Endometrial microvascular endothelial cells (primary cell): ENCODE results near the gene SCRN1. TPM values are rescaled to one million over a fixed set of nuclear protein-coding genes. Genes with fewer than 3 reads are reported as not detected.

Source experiments
- in situ Hi-C: cut with HindIII; loops from 2 replicates; pipeline ENCODE4 v1.10.0; 2017; ENCODE audit warnings: low sequenced_read_pairs, low pct_unique_long_range_greater_than_20kb; ENCODE audit errors: inconsistent ontology term
- total RNA-seq: library from RNA; depleted of rRNA; stranded (reverse); fragments of >200 nt; gene quantifications from one replicate; pipeline ENCODE4 v1.2.3, GENCODE V29; 2015; ENCODE audit errors: inconsistent ontology term

The SCRN1 gene
- total RNA-seq, 1 donor from 2014 or later, result 91.2 TPM

DNA sequence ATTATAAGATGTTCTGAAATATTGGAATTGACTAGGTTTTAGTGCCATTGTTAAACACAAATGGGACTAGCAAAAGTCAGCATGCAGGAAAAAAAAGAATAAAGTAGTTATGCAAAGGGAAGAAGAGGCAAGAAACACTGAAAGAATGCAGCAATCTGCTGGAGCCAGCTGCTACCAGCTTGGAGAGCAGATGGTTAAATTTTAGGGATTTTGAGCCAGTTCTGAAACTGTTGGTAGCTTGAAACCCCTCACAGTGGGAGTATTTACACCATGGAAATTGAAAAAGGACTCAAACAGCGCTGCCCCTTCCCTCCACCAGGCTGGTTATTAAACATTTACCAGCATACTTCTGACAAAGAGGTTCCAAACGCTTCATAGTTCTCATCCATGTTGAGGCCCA, 41.0 kb downstream of the SCRN1 start:
- in situ Hi-C loops, result no loop called here

DNA sequence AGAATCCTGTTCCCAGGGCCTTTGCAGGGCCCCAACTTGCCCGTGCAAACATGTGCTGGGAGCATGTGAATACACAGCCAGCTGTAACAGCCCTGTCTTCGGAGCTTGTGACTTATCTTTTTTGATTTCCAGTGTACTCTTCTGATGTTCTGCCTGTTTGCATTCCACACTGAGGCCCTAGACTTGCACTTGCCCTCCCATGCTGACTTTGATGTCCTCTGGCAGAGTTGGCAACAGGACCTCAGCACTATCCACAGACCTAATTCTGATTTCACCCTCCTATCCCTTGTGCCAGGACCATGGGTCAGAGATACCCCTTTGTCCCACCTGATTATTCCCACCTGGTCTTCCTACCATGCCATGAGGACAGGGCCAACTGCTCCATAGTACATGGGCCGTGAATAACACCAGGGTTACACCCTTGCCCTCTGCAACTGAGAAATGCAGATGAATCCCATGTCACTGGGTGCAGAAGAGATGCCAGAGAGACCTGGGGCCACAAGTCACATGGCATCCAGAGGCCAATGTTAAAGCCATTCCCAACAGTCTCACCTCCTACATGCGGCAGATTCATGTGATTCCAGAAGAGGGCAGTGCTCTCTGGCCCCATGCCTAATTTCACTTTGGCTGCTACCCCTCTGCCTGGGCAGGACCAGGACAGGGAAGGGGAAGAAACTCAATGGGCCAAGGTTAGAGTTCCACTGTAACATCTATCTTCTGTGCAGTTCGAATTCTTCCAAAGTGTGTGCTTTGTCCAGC, 43.0 kb downstream of the SCRN1 start:
- in situ Hi-C loops, result no loop called here

DNA sequence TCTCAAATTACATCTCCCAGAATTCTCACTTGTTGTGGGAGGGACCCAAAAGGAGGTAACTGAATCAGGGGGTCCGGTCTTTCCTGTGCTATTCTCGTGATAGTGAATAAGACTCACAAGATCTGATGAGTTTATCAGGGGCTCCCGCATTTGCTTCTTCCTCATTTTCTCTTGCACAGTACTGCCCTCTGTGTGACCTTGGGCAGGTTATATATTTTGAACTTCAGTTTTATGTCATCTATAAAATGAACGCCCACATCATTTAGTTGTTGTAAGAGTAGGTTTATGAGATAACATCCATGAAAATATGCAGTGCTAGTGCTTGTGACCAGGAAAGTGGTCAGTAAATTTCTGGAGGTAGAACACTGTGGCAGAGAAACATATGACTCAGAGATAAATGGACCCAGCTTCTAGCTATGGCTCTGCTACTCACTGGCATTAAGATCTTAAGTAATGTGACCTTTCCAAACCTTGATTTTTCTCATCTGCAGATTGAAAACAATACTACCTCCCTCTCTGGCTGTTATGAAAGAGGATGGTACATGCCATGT, 44.3 kb downstream of the SCRN1 start:
- in situ Hi-C loops, result no loop called here

DNA sequence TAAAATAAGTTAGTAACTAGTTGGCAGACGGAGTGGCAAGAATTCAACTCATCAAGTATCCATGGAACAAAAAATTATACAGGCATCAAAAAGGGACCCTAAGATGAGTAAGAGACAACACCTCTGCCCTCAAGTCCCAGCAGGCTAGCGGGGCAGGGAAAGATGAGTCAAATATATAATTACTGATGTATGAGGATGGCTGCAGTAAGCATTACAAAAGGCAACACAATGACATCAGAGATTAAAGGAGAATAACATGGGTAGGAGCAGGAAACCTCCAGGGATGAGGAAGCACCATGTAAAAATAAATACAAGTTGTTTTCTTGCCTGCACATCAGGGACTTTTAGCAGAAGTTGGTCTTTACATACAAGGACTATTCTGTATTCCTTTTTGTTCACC, 49.4 kb downstream of the SCRN1 start:
- in situ Hi-C loops, result no loop called here

DNA sequence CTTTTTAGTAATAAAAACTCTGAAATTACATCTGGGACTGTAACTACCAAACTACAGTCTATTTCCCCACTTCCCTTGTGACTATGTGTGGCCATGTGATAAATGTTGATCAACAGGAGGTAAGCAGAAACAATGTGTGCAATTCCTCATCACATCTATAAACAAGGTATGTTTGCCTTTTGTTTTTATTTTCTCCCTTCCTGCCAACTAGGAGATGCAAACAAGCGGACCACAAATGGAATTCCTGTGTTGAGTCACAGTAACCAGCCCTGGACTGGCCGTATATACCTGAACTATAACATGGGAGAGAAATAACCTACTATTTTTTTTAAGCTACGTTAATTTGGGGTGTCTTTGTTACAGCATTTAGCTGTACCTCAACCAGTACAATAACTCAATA, 52.5 kb downstream of the SCRN1 start:
- in situ Hi-C loops, result no loop called here

DNA sequence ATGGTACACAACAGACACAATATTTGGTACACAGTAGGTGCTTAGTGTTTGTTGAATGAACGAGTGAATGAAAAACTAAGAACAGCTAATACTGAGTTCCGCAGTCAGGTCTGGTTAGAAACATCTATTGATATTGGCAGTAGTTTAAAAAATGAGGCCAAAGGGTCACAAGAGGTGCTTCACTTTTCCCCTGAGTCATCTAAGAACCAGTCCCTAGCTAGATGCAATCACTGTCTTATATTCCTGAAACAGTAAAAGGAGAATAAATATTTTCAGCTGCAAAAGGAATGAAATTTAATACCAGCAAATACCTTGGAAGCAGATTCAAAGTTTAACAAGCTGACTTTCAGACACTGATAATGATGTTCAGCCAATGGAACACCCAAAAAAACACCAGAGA, 54.5 kb downstream of the SCRN1 start:
- in situ Hi-C loops, result no loop called here

DNA sequence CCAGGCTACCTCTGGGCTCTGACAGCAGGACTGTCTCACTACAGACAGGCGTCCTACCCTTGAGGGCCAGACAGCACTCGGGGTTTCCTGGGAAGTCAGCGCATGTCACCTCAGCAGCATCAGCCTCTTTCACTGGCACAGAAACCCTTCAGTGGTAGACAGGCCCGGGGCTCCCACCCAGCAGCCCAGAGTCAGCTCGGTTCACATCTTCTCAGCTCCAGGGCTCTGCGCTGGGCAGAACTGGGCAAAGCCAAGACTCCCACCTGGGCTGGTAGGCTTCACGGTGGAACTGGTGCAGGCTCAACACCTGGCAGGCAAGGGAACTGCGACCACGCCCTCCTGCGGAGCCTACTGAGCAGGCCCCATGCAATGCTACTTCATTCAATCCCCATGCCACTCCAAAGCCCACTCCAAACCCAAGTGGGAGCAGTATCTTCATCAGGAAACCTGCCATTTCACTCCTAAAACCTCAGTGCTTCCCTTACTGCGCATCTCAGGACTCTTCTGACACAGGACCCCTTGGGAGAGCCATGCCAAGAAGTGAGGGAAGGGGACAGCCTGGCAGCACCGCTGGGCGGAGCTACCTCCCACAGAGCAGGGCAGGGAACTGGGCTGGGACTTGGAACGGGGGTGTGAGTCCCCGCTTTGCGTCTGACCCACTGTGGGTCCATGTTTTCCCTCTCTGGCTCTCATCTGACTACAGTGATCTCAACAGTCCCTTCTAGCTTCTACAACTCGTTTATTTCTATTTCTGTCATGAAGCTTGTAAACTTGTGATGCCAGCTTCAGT, 60.4 kb downstream of the SCRN1 start:
- in situ Hi-C loops, result no loop called here

DNA sequence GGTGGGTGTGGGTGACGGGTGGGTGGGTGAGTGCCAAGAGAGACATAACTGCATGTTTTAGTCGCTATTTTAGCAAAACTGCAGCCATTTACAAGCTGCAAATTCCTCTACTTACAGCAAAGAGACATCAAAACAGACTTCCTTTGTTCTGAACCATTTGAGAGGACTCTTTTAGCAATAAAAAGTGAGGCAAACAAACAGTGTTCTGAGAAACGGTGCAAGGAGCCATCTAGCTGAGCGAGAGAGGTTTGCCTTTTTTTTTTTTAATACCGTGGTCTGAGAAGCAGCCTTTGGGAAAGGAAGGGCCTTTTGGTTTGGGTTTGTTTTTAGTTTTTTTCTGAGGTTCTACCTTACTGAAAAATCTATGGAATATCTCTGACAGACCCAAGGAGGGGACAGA, 62.9 kb downstream of the SCRN1 start:
- in situ Hi-C loops, result no loop called here

DNA sequence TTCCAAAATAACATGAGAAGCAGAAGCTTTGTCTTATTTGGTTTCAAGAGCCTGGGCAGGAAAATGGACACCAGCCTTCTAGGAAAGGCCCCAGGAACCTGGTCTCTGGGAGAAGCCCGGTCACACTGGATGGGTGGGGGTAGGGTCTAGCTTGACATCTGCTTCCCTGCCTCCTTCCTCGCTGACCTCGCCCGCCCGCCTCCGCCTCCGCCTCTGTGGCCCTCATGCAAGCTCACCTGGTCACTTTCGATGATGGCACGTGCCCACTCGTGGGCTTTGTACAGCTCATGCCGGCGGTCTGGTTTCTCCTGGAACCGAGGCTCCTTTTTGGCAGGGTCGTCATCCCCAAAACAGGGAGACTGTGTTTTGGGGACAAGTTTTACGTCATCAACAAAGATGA, 63.4 kb downstream of the SCRN1 start:
- in situ Hi-C loops, result no loop called here

DNA sequence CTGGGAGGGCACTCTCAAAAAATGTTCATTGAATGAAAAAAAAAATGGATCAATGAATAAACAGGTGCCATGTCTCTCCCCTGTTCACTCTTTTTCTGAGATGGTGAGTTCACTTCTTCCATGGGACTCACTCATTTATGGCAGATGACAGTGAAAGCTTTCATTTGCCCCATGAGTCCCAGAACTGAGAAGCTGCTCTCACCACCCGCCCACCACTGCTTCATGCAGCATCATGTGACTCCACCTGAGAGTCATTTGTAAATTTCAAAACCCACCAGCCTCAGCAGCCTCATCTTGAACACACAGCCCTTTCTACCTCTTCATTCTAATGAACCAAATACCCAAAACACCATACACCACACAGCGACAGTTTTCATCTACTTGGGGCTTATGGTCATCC, 64.9 kb downstream of the SCRN1 start:
- in situ Hi-C loops, result no loop called here

DNA sequence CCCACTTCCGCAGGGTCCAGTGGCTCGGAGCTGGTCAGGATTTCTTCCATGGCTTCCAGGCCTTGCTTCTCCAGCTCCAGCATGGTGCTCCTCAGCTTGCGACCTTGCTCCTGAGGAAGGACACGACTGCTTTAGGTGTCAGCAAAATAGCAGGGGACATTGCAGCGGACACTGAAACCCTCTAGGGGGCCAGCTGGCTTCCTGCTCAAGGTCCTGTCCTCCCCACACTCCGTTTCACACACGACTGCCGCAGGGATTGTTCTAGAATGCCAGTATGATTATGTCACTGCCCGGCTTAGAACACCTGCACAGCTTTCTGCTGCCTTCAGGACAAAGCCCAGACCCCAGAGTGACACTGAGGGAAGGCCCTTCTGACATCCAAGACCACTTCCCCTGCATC, 65.6 kb downstream of the SCRN1 start:
- in situ Hi-C loops, result no loop called here

DNA sequence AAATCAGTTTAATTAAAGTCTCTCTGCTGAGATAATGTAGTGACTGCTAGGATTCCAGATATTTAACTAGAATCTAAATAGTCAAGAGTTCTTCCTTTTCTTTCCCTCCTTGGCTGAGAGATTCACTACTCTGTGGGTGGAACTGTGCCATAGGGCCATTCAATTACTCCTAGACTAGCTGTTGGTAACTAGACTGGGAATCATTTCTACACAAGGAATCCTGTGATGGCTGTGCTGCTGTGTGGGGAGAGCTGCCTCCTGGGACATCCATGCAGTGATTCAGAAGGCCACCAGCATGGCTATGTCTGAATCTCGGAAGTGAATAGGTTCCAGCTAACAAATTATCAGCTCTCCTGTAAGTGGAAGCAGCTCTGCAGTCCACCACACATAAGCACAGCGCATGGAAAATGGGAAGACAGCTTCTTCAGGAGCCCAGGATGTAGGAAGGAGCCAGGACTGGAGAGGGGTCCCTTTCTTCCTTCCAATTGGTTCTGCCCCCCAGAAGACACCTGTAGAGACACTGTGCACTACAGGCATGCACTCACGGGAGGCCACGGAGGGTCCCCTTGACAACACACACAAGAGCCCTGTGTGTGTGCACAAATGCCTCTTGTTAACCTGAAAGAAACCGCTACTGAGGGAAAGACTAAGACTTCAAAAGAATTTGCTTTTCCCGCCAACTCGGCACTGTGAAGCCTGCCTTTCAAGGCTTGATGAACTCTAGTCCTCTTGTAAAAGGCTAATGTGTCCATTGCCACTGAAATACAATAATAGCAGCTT, 66.5 kb downstream of the SCRN1 start:
- in situ Hi-C loops, result no loop called here

DNA sequence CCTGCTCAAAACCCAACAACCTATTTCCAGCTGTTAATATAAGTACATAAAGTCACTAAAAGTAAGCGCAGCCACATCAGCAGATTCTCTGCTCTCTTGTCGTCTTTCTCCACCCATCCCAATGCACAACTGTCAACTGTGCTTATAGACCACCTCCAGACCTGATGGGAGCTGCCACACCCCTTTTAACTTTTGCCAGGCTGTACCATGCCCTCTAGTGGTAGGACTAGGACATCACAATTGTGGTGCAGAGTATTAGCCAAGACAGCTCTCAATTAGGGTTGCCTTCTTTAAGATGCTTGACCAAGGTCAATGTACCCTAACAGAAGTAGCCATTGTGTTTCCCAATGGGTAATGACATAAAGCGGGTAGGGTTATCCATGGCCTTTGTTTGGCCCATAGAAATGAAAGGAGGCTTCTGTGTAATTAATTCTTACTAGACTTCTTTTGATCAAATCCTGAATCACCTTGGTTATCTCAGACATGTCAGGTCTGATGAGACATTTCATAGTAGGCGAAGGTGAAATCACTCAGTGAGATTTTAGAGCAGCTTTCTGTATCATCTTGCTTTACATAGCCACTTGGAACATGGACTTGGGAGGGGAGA, 68.1 kb downstream of the SCRN1 start:
- in situ Hi-C loops, result no loop called here

DNA sequence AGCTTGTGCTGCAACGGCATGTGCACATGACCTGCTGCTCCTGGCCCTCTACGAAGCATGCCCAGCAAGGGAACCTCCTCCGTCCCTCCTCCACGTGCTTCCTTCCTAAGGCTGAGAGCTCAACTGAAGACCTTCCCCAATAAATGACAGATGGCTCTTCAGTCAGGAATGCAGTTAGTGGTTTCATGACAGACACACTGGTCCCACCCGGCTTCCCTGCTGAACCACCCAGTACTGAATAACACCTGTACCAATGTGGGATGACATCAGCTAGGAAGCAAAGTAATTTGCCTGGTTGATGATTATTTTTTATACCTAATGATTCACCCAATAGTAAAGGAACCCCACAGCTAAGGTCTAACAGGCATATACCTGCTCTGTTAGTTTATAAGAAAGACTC, 69.1 kb downstream of the SCRN1 start:
- in situ Hi-C loops, result no loop called here

DNA sequence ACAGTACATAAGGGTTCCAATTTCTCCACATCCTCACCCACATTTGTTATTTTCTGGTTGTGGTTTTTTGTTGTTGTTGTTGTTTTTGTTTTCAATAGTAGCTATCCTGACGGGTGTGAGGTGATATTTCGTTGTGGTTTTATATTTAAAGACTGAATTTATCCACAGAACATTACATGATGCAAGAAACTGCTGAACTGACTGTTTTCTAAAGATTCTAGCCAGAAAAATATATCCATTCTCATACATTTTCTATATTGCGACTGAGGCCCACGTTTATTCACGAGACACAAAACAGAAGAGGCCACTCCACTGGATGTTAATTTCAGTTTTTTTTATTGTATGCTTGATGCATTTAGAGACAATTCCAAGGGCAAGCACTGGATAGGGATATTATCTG, 69.8 kb downstream of the SCRN1 start:
- in situ Hi-C loops, result no loop called here

DNA sequence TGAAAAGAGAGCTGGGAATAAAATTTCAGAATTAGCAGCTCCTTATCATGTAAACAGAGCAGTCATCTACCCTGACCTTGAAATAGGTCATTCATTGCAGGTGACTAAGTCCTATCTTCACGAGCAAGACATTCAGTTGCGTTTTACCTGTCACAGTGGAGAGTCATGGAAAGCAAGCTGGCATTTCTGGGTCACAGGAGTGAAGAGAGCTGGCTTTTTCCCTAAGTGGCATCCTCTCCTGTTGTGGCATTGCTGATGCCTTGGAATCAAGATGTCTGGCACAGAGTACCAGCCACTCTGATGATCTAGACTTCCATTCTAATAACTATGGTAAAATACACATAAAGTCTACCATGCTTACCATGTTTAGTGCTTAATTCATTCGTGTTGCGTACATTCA, 70.8 kb downstream of the SCRN1 start:
- in situ Hi-C loops, result no loop called here

DNA sequence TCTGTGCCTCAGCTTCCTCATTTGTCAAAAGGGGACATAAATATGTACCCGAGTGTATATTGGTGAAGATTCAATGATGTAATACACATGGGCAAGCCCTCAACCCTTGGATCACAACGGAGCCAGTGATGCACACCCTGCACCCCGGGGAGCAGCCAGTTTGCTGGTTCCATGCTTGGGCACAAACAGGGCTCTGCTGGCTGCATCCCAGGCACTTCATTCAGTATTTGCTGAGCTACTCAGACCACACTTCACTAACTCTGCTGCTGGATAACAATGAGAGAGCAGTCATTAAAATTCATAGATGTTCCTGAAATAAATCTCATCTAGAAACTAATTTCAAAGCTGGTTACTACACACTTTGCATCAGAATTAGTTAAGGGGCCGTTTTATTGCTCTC, 72.0 kb downstream of the SCRN1 start:
- in situ Hi-C loops, result no loop called here

DNA sequence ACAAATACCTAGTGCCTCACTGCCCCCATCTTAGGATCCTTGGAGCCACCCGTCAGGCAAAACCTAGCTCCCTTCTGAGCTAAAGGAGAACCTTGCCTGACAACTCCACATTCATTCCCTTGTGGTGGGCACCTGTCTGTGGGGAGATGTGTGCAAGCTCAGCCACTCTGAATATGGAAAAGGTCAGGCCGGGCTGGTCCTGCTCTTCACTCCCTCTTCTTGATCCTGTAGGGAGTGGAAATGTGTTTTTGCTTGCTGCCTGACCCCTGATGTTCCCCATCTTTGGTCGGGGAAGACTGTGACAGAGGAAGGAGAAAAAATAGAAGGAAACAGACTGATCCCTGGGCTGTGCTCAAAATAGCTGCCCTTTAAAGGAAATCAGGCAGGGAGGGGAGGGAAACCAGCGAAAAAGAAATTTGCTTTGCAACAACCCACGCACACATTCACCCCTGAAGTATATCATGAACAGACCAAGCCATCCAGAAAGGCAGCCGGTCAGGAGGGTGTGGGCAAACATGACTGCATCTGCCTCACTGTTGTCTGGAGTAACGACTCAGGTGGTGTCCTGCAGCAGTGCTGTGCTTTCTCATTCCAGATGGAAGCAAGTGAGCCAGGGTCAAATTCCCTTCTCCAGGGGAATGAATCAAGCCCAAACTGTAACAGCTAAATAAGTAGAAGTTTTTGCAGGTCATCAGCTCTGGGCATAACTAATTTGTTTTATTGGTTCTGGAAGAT, 74.0 kb downstream of the SCRN1 start:
- in situ Hi-C loops, result no loop called here

DNA sequence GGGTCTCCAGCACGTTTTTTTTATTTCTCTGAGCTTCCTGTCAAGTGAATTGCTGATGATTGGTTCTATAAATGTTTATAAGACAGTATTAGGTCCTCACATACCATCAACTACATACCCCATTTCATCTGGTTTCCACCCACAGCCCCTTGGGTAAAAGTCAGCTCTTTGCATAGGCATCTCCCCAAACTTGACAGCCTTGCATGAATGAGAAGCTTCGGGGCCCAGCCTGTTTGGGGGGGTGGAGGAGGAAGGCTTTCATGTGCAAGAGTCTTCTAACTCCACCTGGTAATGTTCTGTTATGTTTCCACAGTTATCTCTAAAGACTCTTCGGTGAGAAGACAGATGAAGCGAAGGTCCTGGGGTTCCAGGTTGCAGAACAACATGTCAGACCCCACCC, 75.4 kb downstream of the SCRN1 start:
- in situ Hi-C loops, result no loop called here
